ENCODE results near the gene TTC29. TPM values are rescaled to one million over a fixed set of nuclear protein-coding genes. Genes with fewer than 3 reads are reported as not detected.

Gene TTC29
- total and polyA plus RNA-seq, 9 of the 15 experiments (the other 6 are each of a cell fraction or from before 2014, with no cell fraction given) = 0.04 TPM; not detected in 8

DNA sequence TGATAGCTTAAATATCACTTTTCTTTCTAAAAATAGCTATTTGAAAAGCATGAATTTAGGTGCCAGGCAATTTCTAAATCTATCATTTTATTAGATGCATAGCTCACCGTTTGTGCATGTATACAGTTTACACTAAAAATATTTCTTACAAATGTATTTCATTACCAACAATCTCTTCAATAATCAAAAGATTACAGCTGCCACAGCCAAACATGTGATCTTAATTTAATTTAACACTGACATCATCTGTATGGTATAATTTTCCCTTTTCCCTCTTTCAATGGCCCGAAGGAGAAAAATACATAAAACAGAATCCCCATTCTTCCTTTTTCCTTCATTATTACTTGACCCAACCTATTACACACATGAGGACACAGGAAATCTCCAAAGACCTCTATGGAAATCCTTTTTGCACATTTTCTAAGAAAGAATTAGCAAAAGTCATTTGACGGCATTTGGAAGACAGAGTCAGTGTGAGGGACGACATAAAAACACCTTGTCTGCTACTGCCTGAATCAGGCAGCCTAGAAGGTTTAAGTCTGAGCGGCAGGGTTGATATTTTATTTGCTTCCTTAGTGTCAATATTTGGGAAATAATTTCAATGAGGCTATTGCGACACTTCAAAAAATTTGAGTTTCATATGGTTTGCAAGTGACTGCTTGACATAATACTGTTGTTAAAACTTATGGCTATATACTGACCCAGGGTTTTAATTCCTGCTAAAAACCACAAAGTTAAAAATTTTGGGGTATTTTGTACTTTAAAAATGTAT lies 111.2 kb downstream of the TTC29 start:
- no peaks in the 10 kb centered on the region for H3K9me1 ChIP-seq (ENCODE audit: control insufficient read depth, insufficient read depth, low read length)
- H3K4me1 ChIP-seq (replicated peaks in 1 of 2; ENCODE audit: control insufficient read depth in 2 of 2, insufficient read depth in 2 of 2, low read length in 2 of 2) = no peaks in the 10 kb centered on the region
- ATAC-seq = no peak
- no TSS peak for BruUV-seq (replicated peaks)
- H3K79me2 ChIP-seq (ENCODE audit: control insufficient read depth, insufficient read depth, low read length) = no peaks in the 10 kb centered on the region
- no peaks in the 10 kb centered on the region for H4K20me1 ChIP-seq (replicated peaks; ENCODE audit: control insufficient read depth, insufficient read depth, low read length)
- no peaks in the 10 kb centered on the region for H3K27me3 ChIP-seq (ENCODE audit: control insufficient read depth in 2 of 2, insufficient read depth in 2 of 2, low read length in 2 of 2)
- no peaks in the 10 kb centered on the region for H3K36me3 ChIP-seq (ENCODE audit: control insufficient read depth, insufficient read depth, low read length)
- ChIA-PET CTCF (ENCODE audit: low intra/inter-chr PET ratio) (no interaction called here), POLR2A (no interaction called here)
- H3K27ac ChIP-seq (ENCODE audit: extremely low read depth, low read depth, low read length) = no peak overlapping the region
- TF ChIP-seq RBM14 (IDR thresholded peaks at IDR 0.05; ENCODE audit: borderline replicate concordance, insufficient read depth, low read depth, low read length) = no peak
- no peak for TF ChIP-seq RAD51 (IDR thresholded peaks at IDR 0.05; ENCODE audit: borderline replicate concordance, low read depth)
- TF ChIP-seq SREBF1 (IDR thresholded peaks at IDR 0.05; ENCODE audit: borderline replicate concordance, low read depth, low read length) = no peak
- TF ChIP-seq TSC22D4 (tag; IDR thresholded peaks at IDR 0.05) = no peak
- TF ChIP-seq MEF2A (IDR thresholded peaks at IDR 0.05; ENCODE audit: control insufficient read depth, low read depth, low read length) = no peak
- no peak for TF ChIP-seq ZNF12 (CRISPR knock-in tag; IDR thresholded peaks at IDR 0.05)
- TF ChIP-seq ZNF140 (CRISPR knock-in tag; IDR thresholded peaks at IDR 0.05) = no peak
- TF ChIP-seq NFIC (IDR thresholded peaks at IDR 0.05) = no peak
- TF ChIP-seq GABPB2 (CRISPR knock-in tag; conservative IDR thresholded peaks at IDR 0.05) = no peak
- no peak for TF ChIP-seq MTA3 (IDR thresholded peaks at IDR 0.05; ENCODE audit: borderline replicate concordance)
- no peak for TF ChIP-seq RBFOX2 (IDR thresholded peaks at IDR 0.05; ENCODE audit: low read depth, low read length)
- no peak for TF ChIP-seq ZNF395 (CRISPR knock-in tag; IDR thresholded peaks at IDR 0.05)
- no peak for TF ChIP-seq SNRNP70 (optimal IDR thresholded peaks at IDR 0.05; ENCODE audit: low read depth, low read length)
- no peak for TF ChIP-seq ZBTB8A (IDR thresholded peaks at IDR 0.05; ENCODE audit: partially characterized antibody)
- no peak for TF ChIP-seq ZBTB17 (CRISPR knock-in tag; IDR thresholded peaks at IDR 0.05)
- TF ChIP-seq GATAD2B (IDR thresholded peaks at IDR 0.05; ENCODE audit: borderline replicate concordance) = no peak
- TF ChIP-seq ZNF584 (CRISPR knock-in tag; IDR thresholded peaks at IDR 0.05; ENCODE audit: low read depth) = no peak
- no peak for TF ChIP-seq PRMT5 (CRISPR knock-in tag; IDR thresholded peaks at IDR 0.05)
- TF ChIP-seq SAFB2 (IDR thresholded peaks at IDR 0.05; ENCODE audit: borderline replicate concordance, low read depth, low read length, severe bottlenecking) = no peak
- no peak for FAIRE-seq
- no peak overlapping the region for H3K4me2 ChIP-seq (ENCODE audit: insufficient read depth, low read length)
- H3K9ac ChIP-seq (ENCODE audit: insufficient read depth in 1 of 2, low read depth in 2 of 2, low read length in 2 of 2) = no peak overlapping the region
- no peaks in the 10 kb centered on the region for H3K9me3 ChIP-seq (replicated peaks; ENCODE audit: control insufficient read depth, insufficient read depth, low read depth, low read length)
- intact Hi-C loops (cut with micrococcal nuclease) = no loop called here
- no peak overlapping the region for H3K4me3 ChIP-seq
- WGBS (ENCODE audit: insufficient coverage, low coverage, missing lambda C conversion rate) = 2% methylated on average over 6 of the region's 6 CpGs
- no peak overlapping the region for H2AFZ ChIP-seq (ENCODE audit: low read depth, low read length)
- no peak for DNase-seq (ENCODE audit: extremely low read depth in 1 of 4, low spot score in 3 of 4)
- in situ Hi-C loops (cut with MboI) = no loop called here
